GM12878 (cell line): ENCODE data around the gene LARP7. TPM values are rescaled to one million over a fixed set of nuclear protein-coding genes. Genes with fewer than 3 reads are reported as not detected.

Experiments used
- ATAC-seq: fragments of 200-7000 bp; cut with Tn5 transposase; 3 replicates; pipeline ENCODE4 v1.9.1; 2020; ENCODE audit warnings: mild to moderate bottlenecking, moderate library complexity
- BruUV-seq: library from RNA; stranded (reverse); fragments of 400-500 nt; replicated peaks from 2 replicates; lab custom pipeline; 2021; lab: Mats Ljungman, UMichigan
- CTCF ChIA-PET: fragments of 300-600 bp; sonication (Branson Sonifier 250); formaldehyde crosslinking; extraction: SDS; loops from one replicate; lab custom pipeline; 2021; ENCODE audit warnings: inconsistent platforms; lab: Yijun Ruan, JAX
- POLR2A ChIA-PET: fragments of 350-600 bp; formaldehyde crosslinking; extraction: SDS; loops from one replicate; lab custom pipeline; 2021; ENCODE audit warnings: inconsistent platforms; lab: Charles Lee
- RAD21 ChIA-PET: fragments of 300-600 bp; sonication (Branson Sonifier 250); formaldehyde crosslinking; loops from one replicate; lab custom pipeline; 2023; ENCODE audit warnings: antibody characterized with exemption; ENCODE audit not compliant: unreplicated experiment; lab: Charles Lee
- SMC1A ChIA-PET: fragments of 300-600 bp; sonication (Branson Sonifier 250); formaldehyde crosslinking; loops from one replicate; lab custom pipeline; 2023; ENCODE audit not compliant: unreplicated experiment, uncharacterized antibody; lab: Charles Lee
- DNase-seq: peaks from one replicate; pipeline ENCODE4 v3.0.0-alpha.2; 2011; ENCODE audit warnings: low read depth, low spot score
- FAIRE-seq: peaks from 3 replicates; lab custom pipeline; 2011; peaks lifted over from hg19 to GRCh38; lab: Jason Lieb, UNC
- H2AFZ ChIP-seq: 2 replicates; pipeline ENCODE4 v1.6.0; 2011; ENCODE audit warnings: low read depth, low read length, control low read depth; ENCODE audit not compliant: control insufficient read depth
- H3K27ac ChIP-seq: 2 replicates; pipeline ENCODE4 v1.5.1; 2011; ENCODE audit warnings: control low read depth; ENCODE audit not compliant: control insufficient read depth, insufficient read depth
- H3K27me3 ChIP-seq, 2 experiments: replicated peaks in 1 of 2; 2 replicates each; pipeline versions ENCODE4 v1.6.0 to v1.6.1; 2011; ENCODE audit warnings: low read length in 1 of 2; ENCODE audit not compliant: control insufficient read depth in 2 of 2, insufficient read depth in 2 of 2
- H3K36me3 ChIP-seq, 2 experiments: 2 replicates each; pipeline ENCODE4 v1.5.1; 2011; ENCODE audit warnings: low read length in 1 of 2; ENCODE audit not compliant: control insufficient read depth in 2 of 2, insufficient read depth in 2 of 2
- H3K4me1 ChIP-seq: 2 replicates; pipeline ENCODE4 v1.6.1; 2011; ENCODE audit warnings: mild to moderate bottlenecking, low read length, moderate library complexity, mixed read lengths; ENCODE audit not compliant: control insufficient read depth, insufficient read depth
- H3K4me2 ChIP-seq: 2 replicates; pipeline ENCODE4 v1.6.0; 2011; ENCODE audit warnings: control low read depth; ENCODE audit not compliant: control insufficient read depth, insufficient read depth
- H3K4me3 ChIP-seq: fragments of 200-600 bp; sonication (generic); 2 replicates; pipeline ENCODE4 v1.5.1; 2016
- H3K79me2 ChIP-seq: 2 replicates; pipeline ENCODE4 v1.6.0; 2011; ENCODE audit warnings: low read length; ENCODE audit not compliant: control insufficient read depth, insufficient read depth
- H3K9ac ChIP-seq: 2 replicates; pipeline ENCODE4 v1.8.0; 2011; ENCODE audit warnings: low read length, control low read depth, mixed read lengths; ENCODE audit not compliant: control insufficient read depth, insufficient read depth
- H3K9me3 ChIP-seq: replicated peaks from 3 replicates; pipeline ENCODE4 v1.5.1; 2011; ENCODE audit warnings: mild to moderate bottlenecking, low read length; ENCODE audit not compliant: control insufficient read depth, insufficient read depth
- H4K20me1 ChIP-seq: 2 replicates; pipeline ENCODE4 v1.6.0; 2011; ENCODE audit not compliant: control insufficient read depth, insufficient read depth
- MYB ChIP-seq: fragments of 150-350 bp; IDR thresholded peaks from 2 replicates; pipeline ENCODE4 v1.6.1; 2014; ENCODE audit warnings: mild to moderate bottlenecking, low read depth, low read length, borderline replicate concordance
- PML ChIP-seq: IDR thresholded peaks from 2 replicates; pipeline ENCODE4 v1.6.1; 2012; ENCODE audit warnings: low read length, inconsistent platforms
- POLR2AphosphoS5 ChIP-seq: IDR thresholded peaks from 2 replicates; pipeline ENCODE4 v1.6.1; 2011; ENCODE audit warnings: mild to moderate bottlenecking, low read length, inconsistent platforms
- RCOR1 ChIP-seq: conservative IDR thresholded peaks from 2 replicates; pipeline ENCODE4 v1.6.1; 2012; ENCODE audit warnings: low read depth, low read length, improper control_type of control experiment
- SMAD5 ChIP-seq: IDR thresholded peaks from 2 replicates; pipeline ENCODE4 v1.6.1; 2016; ENCODE audit warnings: antibody characterized with exemption, low read depth
- SP1 ChIP-seq: IDR thresholded peaks from one replicate; pipeline ENCODE4 v1.6.1; 2011; ENCODE audit warnings: low read depth, low read length
- SPI1 ChIP-seq: IDR thresholded peaks from 2 replicates; pipeline ENCODE4 v1.6.1; 2011; ENCODE audit warnings: low read depth, mild to moderate bottlenecking, low read length, moderate library complexity, borderline replicate concordance; ENCODE audit not compliant: insufficient read depth
- WGBS: methylation state at CpG from one replicate; pipeline ENCODE4 v1.1.6; 2016; ENCODE audit warnings: low lambda C conversion rate; ENCODE audit not compliant: insufficient replicate concordance, insufficient coverage; ENCODE audit errors: missing lambda C conversion rate; 5-methylcytosine and 5-hydroxymethylcytosine counted together
- in situ Hi-C: fragments of 300-500 bp; cut with MboI; formaldehyde crosslinking; loops from 9 replicates; pipeline ENCODE4 v1.14.3; 2018; ENCODE audit warnings: mixed read lengths
- intact Hi-C: fragments of 100-400 bp; cut with micrococcal nuclease; formaldehyde crosslinking; loops from one replicate; pipeline ENCODE4 v1.14.2; 2022; ENCODE audit not compliant: unreplicated experiment
- polyA plus RNA-seq, 11 experiments: library from polyadenylated mRNA; depleted of rRNA in 4 of 11; unstranded in 6 of 11; stranded (reverse) in 5 of 11; fragments of >200 nt; fragmentation: Nextera tagmentation in 4 of 11; fragmentation: Illumina TruSeq in 1 of 11; extraction: Ambion mirVana in 4 of 11; extraction: Trizol in 1 of 11; gene quantifications; 1 replicate in 1 of 11; 2 replicates in 10 of 11; pipeline versions ENCODE4 v1.2.1 to v1.2.3, GENCODE V29; 2011 to 2016; ENCODE audit warnings: inconsistent platforms in 2 of 11, missing spikeins in 2 of 11, low read depth in 1 of 11
- total RNA-seq, 4 experiments: library from RNA; depleted of rRNA in 3 of 4; stranded (reverse); fragments of >200 nt in 3 of 4; fragmentation: Illumina TruSeq in 1 of 4; extraction: Trizol in 1 of 4; gene quantifications; 2 replicates each; pipeline versions ENCODE4 v1.2.1 to v1.2.3, GENCODE V29; 2013 to 2021

LARP7 gene
- total and polyA plus RNA-seq, 10 of the 15 experiments (the other 5 are each of a cell fraction or from before 2014, with no cell fraction given) = 27.8 to 107 (median 61.8) TPM

DNA sequence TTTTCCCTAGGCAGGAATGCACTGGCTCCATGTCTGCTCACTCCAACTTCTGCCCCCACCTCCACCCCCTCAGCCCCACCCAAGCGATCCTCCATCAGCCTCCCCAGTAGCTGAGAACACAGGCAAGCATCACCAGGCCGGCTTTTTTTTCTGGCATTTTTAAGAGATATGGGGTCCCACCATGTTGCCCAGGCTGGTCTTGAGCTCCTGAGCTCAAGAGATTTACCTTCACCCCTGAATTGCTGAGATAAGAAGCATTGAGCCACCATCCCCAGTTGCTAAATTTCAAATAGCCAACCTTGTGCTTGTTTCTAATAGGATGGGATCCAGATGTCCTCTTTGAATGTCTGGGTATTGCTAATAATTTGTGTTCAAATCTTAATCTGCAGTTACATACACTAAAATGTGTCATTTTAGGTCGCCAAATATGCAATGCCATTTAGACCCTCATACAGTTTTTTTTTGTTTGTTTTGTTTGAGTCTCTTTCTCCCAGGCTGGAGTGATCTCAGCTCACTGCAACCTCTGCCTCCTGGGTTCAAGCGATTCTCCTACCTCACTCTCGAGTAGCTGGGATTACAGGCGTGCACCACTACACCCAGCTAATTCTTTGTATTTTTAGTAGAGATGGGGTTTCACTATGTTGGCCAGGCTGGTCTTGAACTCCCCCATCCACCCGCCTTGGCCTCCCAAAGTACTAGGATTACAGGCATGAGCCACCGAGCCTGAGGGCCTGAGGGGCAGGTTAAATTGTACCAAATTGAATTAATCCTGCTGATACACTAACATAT, 8.8 kb downstream of the LARP7 start:
- no peak overlapping the region for H2AFZ ChIP-seq
- FAIRE-seq (no peak), DNase-seq (no peak), ATAC-seq (no peak)
- intact Hi-C loops (no loop called here), in situ Hi-C loops (no loop called here)
- H3K9me3 ChIP-seq = no peaks in the 10 kb centered on the region
- BruUV-seq = no TSS peak
- no peak overlapping the region for H3K27ac ChIP-seq
- no peaks in the 10 kb centered on the region for H4K20me1 ChIP-seq
- SMC1A ChIA-PET = interaction anchor here (1.4 to 4.9 kb wide), 3 partner anchors 11 to 293 kb away, joined by 6 to 24 read pairs (median 8); no protein-coding TSS in a partner anchor
- 96% methylated on average over 7 of the region's 8 CpGs for WGBS
- no peak overlapping the region for H3K4me2 ChIP-seq
- TF ChIP-seq POLR2AphosphoS5 = no peak
- TF ChIP-seq PML = no peak
- TF ChIP-seq MYB = no peak
- no peak for TF ChIP-seq SP1
- no peak for TF ChIP-seq SPI1
- no peak for TF ChIP-seq SMAD5
- TF ChIP-seq RCOR1 = no peak
- RAD21 ChIA-PET = interaction anchor here (1.8 to 2.0 kb wide), 2 partner anchors 10 to 120 kb away, joined by 6 to 7 read pairs; partner anchors contain the start of gene ZGRF1
- H3K9ac ChIP-seq = no peak overlapping the region
- peaks cover 2% of the 10 kb centered on the region; the same call in 1 of the 2 replicates for H3K79me2 ChIP-seq
- CTCF ChIA-PET = interaction anchor here (0.9 to 3.3 kb wide), 5 partner anchors 8 to 293 kb away, joined by 3 to 11 read pairs (median 9); partner anchors contain the start of gene LARP7
- no peak overlapping the region for H3K4me3 ChIP-seq
- POLR2A ChIA-PET = interaction anchor here (0.6 to 0.9 kb wide), 2 partner anchors 8 to 26 kb away, joined by 3 read pairs; partner anchors contain the start of gene LARP7
- H3K36me3 ChIP-seq = peaks cover 3 to 15% of the 10 kb centered on the region in 2 experiments
- H3K4me1 ChIP-seq = peaks cover 9% of the 10 kb centered on the region
- H3K27me3 ChIP-seq = no peaks in the 10 kb centered on the region
